GM12878 (cell line): ENCODE measurements around the gene RIC8B. TPM values are rescaled to one million over a fixed set of nuclear protein-coding genes. Genes with fewer than 3 reads are reported as not detected.

Experiments used
- BCL11A ChIP-seq: IDR thresholded peaks from 2 replicates; pipeline ENCODE4 v1.6.1; 2011; ENCODE audit warnings: low read depth, low read length
- EZH2 ChIP-seq: IDR thresholded peaks from 2 replicates; pipeline ENCODE4 v1.6.1; 2012; ENCODE audit warnings: low read depth, mild to moderate bottlenecking, control low read depth, inconsistent platforms, low read length, borderline replicate concordance; ENCODE audit not compliant: control insufficient read depth
- JUNB ChIP-seq: IDR thresholded peaks from 2 replicates; pipeline ENCODE4 v1.6.1; 2016; ENCODE audit warnings: antibody characterized with exemption, mild to moderate bottlenecking
- JUND ChIP-seq: IDR thresholded peaks from 2 replicates; pipeline ENCODE4 v1.6.1; 2012; ENCODE audit warnings: low read depth, mild to moderate bottlenecking, low read length, improper control_type of control experiment, moderate library complexity
- KDM1A ChIP-seq: fragments of 200-600 bp; sonication (generic); IDR thresholded peaks from 2 replicates; pipeline ENCODE4 v1.6.1; 2016; ENCODE audit warnings: borderline replicate concordance
- MYC ChIP-seq: IDR thresholded peaks from 2 replicates; pipeline ENCODE4 v1.6.1; 2011; ENCODE audit warnings: mild to moderate bottlenecking, low read length, moderate library complexity, inconsistent platforms; ENCODE audit not compliant: insufficient read depth, insufficient replicate concordance, insufficient read length, severe bottlenecking
- NFIC ChIP-seq: IDR thresholded peaks from 2 replicates; pipeline ENCODE4 v1.6.1; 2012; ENCODE audit warnings: low read depth, mild to moderate bottlenecking, inconsistent platforms, low read length, moderate library complexity
- NFXL1 ChIP-seq: fragments of 450-650 bp; IDR thresholded peaks from 2 replicates; pipeline ENCODE4 v1.6.1; 2017; ENCODE audit warnings: antibody characterized with exemption, mild to moderate bottlenecking, borderline replicate concordance
- NRF1 ChIP-seq: conservative IDR thresholded peaks from 2 replicates; pipeline ENCODE4 v1.6.1; 2011; ENCODE audit warnings: mild to moderate bottlenecking, low read depth, low read length, improper control_type of control experiment
- PAX5 ChIP-seq: IDR thresholded peaks from 2 replicates; pipeline ENCODE4 v1.6.1; 2011; ENCODE audit warnings: low read depth, low read length, borderline replicate concordance
- RELA ChIP-seq: fragments of 450-650 bp; IDR thresholded peaks from 2 replicates; pipeline ENCODE4 v1.8.0; 2014; ENCODE audit warnings: borderline replicate concordance; ENCODE audit not compliant: partially characterized antibody
- SREBF1 ChIP-seq: IDR thresholded peaks from 2 replicates; pipeline ENCODE4 v1.6.1; 2012; ENCODE audit warnings: mild to moderate bottlenecking, low read length
- SUZ12 ChIP-seq: fragments of 200-600 bp; sonication (generic); IDR thresholded peaks from one replicate; pipeline ENCODE4 v1.6.1; 2018; ENCODE audit warnings: antibody characterized with exemption, mild to moderate bottlenecking; ENCODE audit not compliant: unreplicated experiment
- ZNF217 ChIP-seq: fragments of 450-650 bp; IDR thresholded peaks from 2 replicates; pipeline ENCODE4 v1.6.1; 2017; ENCODE audit warnings: antibody characterized with exemption, mild to moderate bottlenecking
- polyA plus RNA-seq, 11 experiments: library from polyadenylated mRNA; depleted of rRNA in 4 of 11; unstranded in 6 of 11; stranded (reverse) in 5 of 11; fragments of >200 nt; fragmentation: Nextera tagmentation in 4 of 11; fragmentation: Illumina TruSeq in 1 of 11; extraction: Ambion mirVana in 4 of 11; extraction: Trizol in 1 of 11; gene quantifications; 1 replicate in 1 of 11; 2 replicates in 10 of 11; pipeline versions ENCODE4 v1.2.1 to v1.2.3, GENCODE V29; 2011 to 2016; ENCODE audit warnings: inconsistent platforms in 2 of 11, missing spikeins in 2 of 11, low read depth in 1 of 11
- total RNA-seq, 4 experiments: library from RNA; depleted of rRNA in 3 of 4; stranded (reverse); fragments of >200 nt in 3 of 4; fragmentation: Illumina TruSeq in 1 of 4; extraction: Trizol in 1 of 4; gene quantifications; 2 replicates each; pipeline versions ENCODE4 v1.2.1 to v1.2.3, GENCODE V29; 2013 to 2021
- TF ChIP-seq, protein P1 (sequence below): fragments of 150-350 bp; IDR thresholded peaks from 2 replicates; pipeline ENCODE4 v1.6.1; 2016; ENCODE audit warnings: low read depth, low read length
- TF ChIP-seq, protein P2 (sequence below): IDR thresholded peaks from 2 replicates; pipeline ENCODE4 v1.6.1; 2011; ENCODE audit warnings: borderline replicate concordance, low read depth, mild to moderate bottlenecking, moderate library complexity, low read length; ENCODE audit not compliant: insufficient read depth, poor library complexity, severe bottlenecking
- TF ChIP-seq, protein P3 (sequence below): fragments of 450-650 bp; IDR thresholded peaks from 2 replicates; pipeline ENCODE4 v1.6.1; 2017; ENCODE audit warnings: low read depth, mild to moderate bottlenecking, moderate library complexity
- TF ChIP-seq, protein P4 (sequence below): fragments of 450-650 bp; formaldehyde crosslinking; IDR thresholded peaks from 2 replicates; pipeline ENCODE4 v1.4.0; 2020; ENCODE audit warnings: mild to moderate bottlenecking, moderate library complexity
- TF ChIP-seq, protein P5 (sequence below): IDR thresholded peaks from 2 replicates; pipeline ENCODE4 v1.6.1; 2011; ENCODE audit warnings: mild to moderate bottlenecking, low read depth, low read length, moderate library complexity; ENCODE audit not compliant: insufficient replicate concordance

Gene RIC8B
- total and polyA plus RNA-seq, 10 of the 15 experiments (the other 5 are each of a cell fraction or from before 2014, with no cell fraction given): 2.3 to 10.8 (median 6.2) TPM

DNA sequence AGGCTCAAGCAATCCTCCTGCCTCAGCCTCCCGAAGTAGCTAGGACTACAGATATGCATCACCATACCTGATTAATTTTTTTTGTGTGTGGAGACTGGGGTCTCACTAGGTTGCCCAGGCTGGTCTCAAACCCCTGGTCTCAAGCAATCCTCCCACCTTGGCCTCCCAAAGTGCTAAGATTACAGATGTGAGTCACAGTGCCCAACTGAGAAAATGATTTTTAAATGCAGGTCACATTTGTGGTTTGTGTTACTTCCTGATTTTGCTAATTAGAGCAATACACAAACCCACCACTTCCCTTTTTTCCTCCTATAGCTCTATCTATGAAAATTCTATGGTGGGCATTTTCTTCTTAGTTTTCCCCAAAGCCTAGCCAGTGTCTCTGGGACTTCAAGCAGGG lies 135.7 kb downstream of the RIC8B start (continued):
- TF ChIP-seq, protein P1, sequence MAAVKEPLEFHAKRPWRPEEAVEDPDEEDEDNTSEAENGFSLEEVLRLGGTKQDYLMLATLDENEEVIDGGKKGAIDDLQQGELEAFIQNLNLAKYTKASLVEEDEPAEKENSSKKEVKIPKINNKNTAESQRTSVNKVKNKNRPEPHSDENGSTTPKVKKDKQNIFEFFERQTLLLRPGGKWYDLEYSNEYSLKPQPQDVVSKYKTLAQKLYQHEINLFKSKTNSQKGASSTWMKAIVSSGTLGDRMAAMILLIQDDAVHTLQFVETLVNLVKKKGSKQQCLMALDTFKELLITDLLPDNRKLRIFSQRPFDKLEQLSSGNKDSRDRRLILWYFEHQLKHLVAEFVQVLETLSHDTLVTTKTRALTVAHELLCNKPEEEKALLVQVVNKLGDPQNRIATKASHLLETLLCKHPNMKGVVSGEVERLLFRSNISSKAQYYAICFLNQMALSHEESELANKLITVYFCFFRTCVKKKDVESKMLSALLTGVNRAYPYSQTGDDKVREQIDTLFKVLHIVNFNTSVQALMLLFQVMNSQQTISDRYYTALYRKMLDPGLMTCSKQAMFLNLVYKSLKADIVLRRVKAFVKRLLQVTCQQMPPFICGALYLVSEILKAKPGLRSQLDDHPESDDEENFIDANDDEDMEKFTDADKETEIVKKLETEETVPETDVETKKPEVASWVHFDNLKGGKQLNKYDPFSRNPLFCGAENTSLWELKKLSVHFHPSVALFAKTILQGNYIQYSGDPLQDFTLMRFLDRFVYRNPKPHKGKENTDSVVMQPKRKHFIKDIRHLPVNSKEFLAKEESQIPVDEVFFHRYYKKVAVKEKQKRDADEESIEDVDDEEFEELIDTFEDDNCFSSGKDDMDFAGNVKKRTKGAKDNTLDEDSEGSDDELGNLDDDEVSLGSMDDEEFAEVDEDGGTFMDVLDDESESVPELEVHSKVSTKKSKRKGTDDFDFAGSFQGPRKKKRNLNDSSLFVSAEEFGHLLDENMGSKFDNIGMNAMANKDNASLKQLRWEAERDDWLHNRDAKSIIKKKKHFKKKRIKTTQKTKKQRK: no peak
- TF ChIP-seq, protein P2, sequence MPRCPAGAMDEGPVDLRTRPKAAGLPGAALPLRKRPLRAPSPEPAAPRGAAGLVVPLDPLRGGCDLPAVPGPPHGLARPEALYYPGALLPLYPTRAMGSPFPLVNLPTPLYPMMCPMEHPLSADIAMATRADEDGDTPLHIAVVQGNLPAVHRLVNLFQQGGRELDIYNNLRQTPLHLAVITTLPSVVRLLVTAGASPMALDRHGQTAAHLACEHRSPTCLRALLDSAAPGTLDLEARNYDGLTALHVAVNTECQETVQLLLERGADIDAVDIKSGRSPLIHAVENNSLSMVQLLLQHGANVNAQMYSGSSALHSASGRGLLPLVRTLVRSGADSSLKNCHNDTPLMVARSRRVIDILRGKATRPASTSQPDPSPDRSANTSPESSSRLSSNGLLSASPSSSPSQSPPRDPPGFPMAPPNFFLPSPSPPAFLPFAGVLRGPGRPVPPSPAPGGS: peak; percentile 11
- TF ChIP-seq, protein P3, sequence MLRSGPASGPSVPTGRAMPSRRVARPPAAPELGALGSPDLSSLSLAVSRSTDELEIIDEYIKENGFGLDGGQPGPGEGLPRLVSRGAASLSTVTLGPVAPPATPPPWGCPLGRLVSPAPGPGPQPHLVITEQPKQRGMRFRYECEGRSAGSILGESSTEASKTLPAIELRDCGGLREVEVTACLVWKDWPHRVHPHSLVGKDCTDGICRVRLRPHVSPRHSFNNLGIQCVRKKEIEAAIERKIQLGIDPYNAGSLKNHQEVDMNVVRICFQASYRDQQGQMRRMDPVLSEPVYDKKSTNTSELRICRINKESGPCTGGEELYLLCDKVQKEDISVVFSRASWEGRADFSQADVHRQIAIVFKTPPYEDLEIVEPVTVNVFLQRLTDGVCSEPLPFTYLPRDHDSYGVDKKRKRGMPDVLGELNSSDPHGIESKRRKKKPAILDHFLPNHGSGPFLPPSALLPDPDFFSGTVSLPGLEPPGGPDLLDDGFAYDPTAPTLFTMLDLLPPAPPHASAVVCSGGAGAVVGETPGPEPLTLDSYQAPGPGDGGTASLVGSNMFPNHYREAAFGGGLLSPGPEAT: peak; percentile 87
- TF ChIP-seq SUZ12: no peak
- TF ChIP-seq, protein P4, sequence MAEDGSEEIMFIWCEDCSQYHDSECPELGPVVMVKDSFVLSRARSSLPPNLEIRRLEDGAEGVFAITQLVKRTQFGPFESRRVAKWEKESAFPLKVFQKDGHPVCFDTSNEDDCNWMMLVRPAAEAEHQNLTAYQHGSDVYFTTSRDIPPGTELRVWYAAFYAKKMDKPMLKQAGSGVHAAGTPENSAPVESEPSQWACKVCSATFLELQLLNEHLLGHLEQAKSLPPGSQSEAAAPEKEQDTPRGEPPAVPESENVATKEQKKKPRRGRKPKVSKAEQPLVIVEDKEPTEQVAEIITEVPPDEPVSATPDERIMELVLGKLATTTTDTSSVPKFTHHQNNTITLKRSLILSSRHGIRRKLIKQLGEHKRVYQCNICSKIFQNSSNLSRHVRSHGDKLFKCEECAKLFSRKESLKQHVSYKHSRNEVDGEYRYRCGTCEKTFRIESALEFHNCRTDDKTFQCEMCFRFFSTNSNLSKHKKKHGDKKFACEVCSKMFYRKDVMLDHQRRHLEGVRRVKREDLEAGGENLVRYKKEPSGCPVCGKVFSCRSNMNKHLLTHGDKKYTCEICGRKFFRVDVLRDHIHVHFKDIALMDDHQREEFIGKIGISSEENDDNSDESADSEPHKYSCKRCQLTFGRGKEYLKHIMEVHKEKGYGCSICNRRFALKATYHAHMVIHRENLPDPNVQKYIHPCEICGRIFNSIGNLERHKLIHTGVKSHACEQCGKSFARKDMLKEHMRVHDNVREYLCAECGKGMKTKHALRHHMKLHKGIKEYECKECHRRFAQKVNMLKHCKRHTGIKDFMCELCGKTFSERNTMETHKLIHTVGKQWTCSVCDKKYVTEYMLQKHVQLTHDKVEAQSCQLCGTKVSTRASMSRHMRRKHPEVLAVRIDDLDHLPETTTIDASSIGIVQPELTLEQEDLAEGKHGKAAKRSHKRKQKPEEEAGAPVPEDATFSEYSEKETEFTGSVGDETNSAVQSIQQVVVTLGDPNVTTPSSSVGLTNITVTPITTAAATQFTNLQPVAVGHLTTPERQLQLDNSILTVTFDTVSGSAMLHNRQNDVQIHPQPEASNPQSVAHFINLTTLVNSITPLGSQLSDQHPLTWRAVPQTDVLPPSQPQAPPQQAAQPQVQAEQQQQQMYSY (CRISPR knock-in tag): no peak
- 0 out of 2 replicates have a peak, but pooled peaks have one; percentile 71 for TF ChIP-seq KDM1A
- peak; percentile 90 for TF ChIP-seq NFIC
- TF ChIP-seq SREBF1: 0 out of 2 replicates have a peak, but pooled peaks have one; percentile 36
- no peak for TF ChIP-seq EZH2
- TF ChIP-seq JUNB: peak; percentile 79
- peak; percentile 100 for TF ChIP-seq ZNF217
- peak; percentile 97 for TF ChIP-seq BCL11A
- TF ChIP-seq NFXL1: no peak
- no peak for TF ChIP-seq RELA
- TF ChIP-seq NRF1: no peak
- peak; percentile 87 for TF ChIP-seq PAX5
- no peak for TF ChIP-seq MYC
- 0 out of 2 replicates have a peak, but pooled peaks have one; percentile 47 for TF ChIP-seq JUND
- TF ChIP-seq, protein P5, sequence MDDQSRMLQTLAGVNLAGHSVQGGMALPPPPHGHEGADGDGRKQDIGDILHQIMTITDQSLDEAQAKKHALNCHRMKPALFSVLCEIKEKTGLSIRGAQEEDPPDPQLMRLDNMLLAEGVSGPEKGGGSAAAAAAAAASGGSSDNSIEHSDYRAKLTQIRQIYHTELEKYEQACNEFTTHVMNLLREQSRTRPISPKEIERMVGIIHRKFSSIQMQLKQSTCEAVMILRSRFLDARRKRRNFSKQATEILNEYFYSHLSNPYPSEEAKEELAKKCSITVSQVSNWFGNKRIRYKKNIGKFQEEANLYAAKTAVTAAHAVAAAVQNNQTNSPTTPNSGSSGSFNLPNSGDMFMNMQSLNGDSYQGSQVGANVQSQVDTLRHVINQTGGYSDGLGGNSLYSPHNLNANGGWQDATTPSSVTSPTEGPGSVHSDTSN: no peak
